HCT116 (cell line): ENCODE data around the gene WNT1.

Experiments used
- ATF3 ChIP-seq: IDR thresholded peaks from 2 replicates; pipeline ENCODE4 v1.6.1; 2012
- CTCF ChIP-seq, 3 experiments: fragments of 200-600 bp in 1 of 3; sonication (generic) in 1 of 3; IDR thresholded peaks in 2 of 3; conservative IDR thresholded peaks in 1 of 3; 2 replicates each; pipeline ENCODE4 v1.5.1; 2012 to 2017; ENCODE audit warnings: low read depth in 2 of 3, low read length in 2 of 3, antibody characterized with exemption in 1 of 3, borderline replicate concordance in 1 of 3, control low read depth in 1 of 3, mild to moderate bottlenecking in 1 of 3, mixed read lengths in 1 of 3, mixed run types in 1 of 3, moderate library complexity in 1 of 3; ENCODE audit not compliant: insufficient read depth in 1 of 3
- EZH2 ChIP-seq: fragments of 200-600 bp; sonication (generic); IDR thresholded peaks from 2 replicates; pipeline ENCODE4 v1.6.1; 2017; ENCODE audit warnings: antibody characterized with exemption, mixed run types
- EZH2phosphoT487 ChIP-seq: fragments of 200-600 bp; IDR thresholded peaks from 2 replicates; pipeline ENCODE4 v1.6.1; 2018; ENCODE audit warnings: antibody characterized with exemption, borderline replicate concordance
- JUND ChIP-seq: IDR thresholded peaks from 2 replicates; pipeline ENCODE4 v1.6.1; 2012
- POLR2A ChIP-seq: IDR thresholded peaks from 2 replicates; pipeline ENCODE4 v1.7.0; 2011; ENCODE audit warnings: borderline replicate concordance; ENCODE audit not compliant: insufficient read depth, insufficient read length; ENCODE audit errors: extremely low read depth
- POLR2AphosphoS5 ChIP-seq: IDR thresholded peaks from 2 replicates; pipeline ENCODE4 v1.6.1; 2011; ENCODE audit warnings: mild to moderate bottlenecking, low read depth, low read length, moderate library complexity
- SIN3A ChIP-seq: IDR thresholded peaks from 2 replicates; pipeline ENCODE4 v1.6.1; 2012; ENCODE audit warnings: low read depth
- SP1 ChIP-seq: IDR thresholded peaks from 2 replicates; pipeline ENCODE4 v1.6.1; 2012; ENCODE audit warnings: low read depth
- TCF7L2 ChIP-seq: IDR thresholded peaks from 2 replicates; pipeline ENCODE4 v1.7.0; 2011; ENCODE audit warnings: borderline replicate concordance, inconsistent platforms; ENCODE audit not compliant: insufficient read depth, insufficient read length; ENCODE audit errors: extremely low read depth

GRCh38 chr12:48968467-48968866 lies 9.7 kb upstream of the WNT1 start:
- no peak for TF ChIP-seq ATF3
- TF ChIP-seq SP1 = no peak
- no peak for TF ChIP-seq SIN3A
- no peak for TF ChIP-seq JUND
- no peak for TF ChIP-seq EZH2phosphoT487
- TF ChIP-seq POLR2AphosphoS5 = no peak
- TF ChIP-seq CTCF (IDR thresholded peaks at IDR 0.05 in 2 of 3, conservative IDR thresholded peaks at IDR 0.05 in 1 of 3; ENCODE audit: borderline replicate concordance in 1 of 3, insufficient read depth in 1 of 3, low read depth in 2 of 3, low read length in 2 of 3) = no peak
- TF ChIP-seq EZH2 = no peak
- no peak for TF ChIP-seq POLR2A
- no peak for TF ChIP-seq TCF7L2
